OCI-LY7 (cell line): Measurements from ENCODE around the gene IL18RAP.

Experiments used
- EZH2phosphoT487 ChIP-seq: fragments of 200-600 bp; sonication (generic); IDR thresholded peaks from 2 replicates; pipeline ENCODE4 v1.6.1; 2018; ENCODE audit warnings: low read depth, borderline replicate concordance, mild to moderate bottlenecking, mixed run types, antibody characterized with exemption, low read length, moderate library complexity, mixed read lengths
- TF ChIP-seq, protein P1 (sequence below): fragments of 200-600 bp; sonication (generic); conservative IDR thresholded peaks from 2 replicates; pipeline ENCODE4 v1.5.1; 2014; ENCODE audit warnings: mild to moderate bottlenecking, antibody characterized with exemption, low read length, moderate library complexity, mixed read lengths

DNA sequence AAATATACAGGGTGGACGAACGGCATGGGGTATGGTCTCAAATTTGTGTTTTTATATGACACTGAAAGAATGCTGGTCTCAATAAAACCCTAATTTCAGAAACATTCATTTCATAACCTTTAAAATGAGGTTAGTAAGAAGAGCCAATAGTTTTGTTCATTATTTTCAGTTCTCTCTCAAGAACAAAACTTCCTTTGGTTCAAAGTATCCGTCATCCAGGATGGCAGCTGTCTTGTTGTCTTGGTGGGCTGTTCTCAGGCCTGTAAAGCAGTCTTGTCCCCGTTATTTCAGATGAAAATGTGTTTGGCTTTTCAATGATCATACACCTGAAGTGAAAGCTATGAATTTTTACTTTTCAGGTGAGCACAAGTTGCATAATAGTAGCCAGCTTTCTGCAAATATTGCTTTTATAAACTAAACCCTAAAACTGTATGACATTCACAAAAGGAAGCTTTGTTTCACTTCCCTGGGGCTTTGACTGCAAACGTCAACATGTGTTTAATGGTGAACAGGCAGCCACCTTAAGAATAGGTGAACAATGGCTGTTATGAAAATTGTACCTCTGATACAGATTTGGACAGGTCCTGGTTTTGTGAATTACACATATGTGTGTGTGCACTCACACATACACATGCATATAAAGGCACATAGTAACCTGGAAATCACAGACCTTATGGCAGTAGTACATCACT lies 2.6 kb downstream of the IL18RAP start:
- TF ChIP-seq, protein P1, sequence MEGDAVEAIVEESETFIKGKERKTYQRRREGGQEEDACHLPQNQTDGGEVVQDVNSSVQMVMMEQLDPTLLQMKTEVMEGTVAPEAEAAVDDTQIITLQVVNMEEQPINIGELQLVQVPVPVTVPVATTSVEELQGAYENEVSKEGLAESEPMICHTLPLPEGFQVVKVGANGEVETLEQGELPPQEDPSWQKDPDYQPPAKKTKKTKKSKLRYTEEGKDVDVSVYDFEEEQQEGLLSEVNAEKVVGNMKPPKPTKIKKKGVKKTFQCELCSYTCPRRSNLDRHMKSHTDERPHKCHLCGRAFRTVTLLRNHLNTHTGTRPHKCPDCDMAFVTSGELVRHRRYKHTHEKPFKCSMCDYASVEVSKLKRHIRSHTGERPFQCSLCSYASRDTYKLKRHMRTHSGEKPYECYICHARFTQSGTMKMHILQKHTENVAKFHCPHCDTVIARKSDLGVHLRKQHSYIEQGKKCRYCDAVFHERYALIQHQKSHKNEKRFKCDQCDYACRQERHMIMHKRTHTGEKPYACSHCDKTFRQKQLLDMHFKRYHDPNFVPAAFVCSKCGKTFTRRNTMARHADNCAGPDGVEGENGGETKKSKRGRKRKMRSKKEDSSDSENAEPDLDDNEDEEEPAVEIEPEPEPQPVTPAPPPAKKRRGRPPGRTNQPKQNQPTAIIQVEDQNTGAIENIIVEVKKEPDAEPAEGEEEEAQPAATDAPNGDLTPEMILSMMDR = no peak
- TF ChIP-seq EZH2phosphoT487 = no peak
